Activated B cell treated with CpG ODN at 0.5 μM for 24 hours (primary cell): ENCODE data around the gene LATS2. TPM values are rescaled to one million over a fixed set of nuclear protein-coding genes. Genes with fewer than 3 reads are reported as not detected.
"Not testable (repeated sequence)": the region's sequence is repeated elsewhere in the genome, so short reads cannot be mapped to it uniquely, and the experiment has no call there.

Experiments
- ATAC-seq: fragments of 200-7000 bp; cut with Tn5 transposase; one replicate; pipeline ENCODE4 v1.10.0; 2021; ENCODE audit warnings: low read depth, mild to moderate bottlenecking, moderate library complexity
- CTCF ChIA-PET: fragments of 350-600 bp; sonication (Branson Sonifier 250); formaldehyde crosslinking; loops from one replicate; lab custom pipeline; 2021; ENCODE audit warnings: antibody characterized with exemption; lab: Charles Lee
- POLR2A ChIA-PET: fragments of 350-600 bp; sonication (Branson Sonifier 250); formaldehyde crosslinking; loops from one replicate; lab custom pipeline; 2021; ENCODE audit warnings: antibody characterized with exemption; lab: Charles Lee
- DNase-seq: peaks from one replicate; pipeline ENCODE4 v3.0.0; 2022
- H3K27ac Mint-ChIP-seq: one replicate; pipeline ENCODE4 v1.8.0; 2020; ENCODE audit warnings: mixed read lengths
- H3K27me3 Mint-ChIP-seq: one replicate; pipeline ENCODE4 v1.8.0; 2021; ENCODE audit warnings: mixed read lengths
- H3K36me3 Mint-ChIP-seq: one replicate; pipeline ENCODE4 v1.8.0; 2021; ENCODE audit warnings: low read depth, mixed read lengths
- H3K4me1 Mint-ChIP-seq: one replicate; pipeline ENCODE4 v1.8.0; 2021; ENCODE audit warnings: mixed read lengths
- H3K4me3 Mint-ChIP-seq: one replicate; pipeline ENCODE4 v1.8.0; 2020; ENCODE audit warnings: mild to moderate bottlenecking, mixed read lengths
- H3K9me3 Mint-ChIP-seq: one replicate; pipeline ENCODE4 v1.8.0; 2020; ENCODE audit warnings: mixed read lengths
- intact Hi-C: fragments of 100-400 bp; cut with micrococcal nuclease; formaldehyde crosslinking; loops from one replicate; pipeline ENCODE4 v1.15.1; 2024
- total RNA-seq: library from RNA; stranded (reverse); gene quantifications from 2 replicates; pipeline ENCODE4 v1.2.3, GENCODE V29; 2022
- TF ChIP-seq, protein P1 (sequence below): fragments of 200-600 bp; IDR thresholded peaks from one replicate; pipeline ENCODE4 v1.8.0; 2022; ENCODE audit warnings: antibody characterized with exemption, mild to moderate bottlenecking

Gene LATS2
- total RNA-seq, 1 donor from 2014 or later = 1.7 TPM

GRCh38 chr13:20953245-20953931 is 108.0 kb downstream of the LATS2 start:
- H3K9me3 Mint-ChIP-seq = no peaks in the 10 kb centered on the region
- H3K4me3 Mint-ChIP-seq = no peak overlapping the region
- POLR2A ChIA-PET = no interaction called here
- ATAC-seq = no peak
- no peak for DNase-seq
- H3K27ac Mint-ChIP-seq = no peak overlapping the region
- peaks cover 9% of the 10 kb centered on the region for H3K27me3 Mint-ChIP-seq
- no peaks in the 10 kb centered on the region for H3K36me3 Mint-ChIP-seq
- CTCF ChIA-PET = no interaction called here
- TF ChIP-seq, protein P1, sequence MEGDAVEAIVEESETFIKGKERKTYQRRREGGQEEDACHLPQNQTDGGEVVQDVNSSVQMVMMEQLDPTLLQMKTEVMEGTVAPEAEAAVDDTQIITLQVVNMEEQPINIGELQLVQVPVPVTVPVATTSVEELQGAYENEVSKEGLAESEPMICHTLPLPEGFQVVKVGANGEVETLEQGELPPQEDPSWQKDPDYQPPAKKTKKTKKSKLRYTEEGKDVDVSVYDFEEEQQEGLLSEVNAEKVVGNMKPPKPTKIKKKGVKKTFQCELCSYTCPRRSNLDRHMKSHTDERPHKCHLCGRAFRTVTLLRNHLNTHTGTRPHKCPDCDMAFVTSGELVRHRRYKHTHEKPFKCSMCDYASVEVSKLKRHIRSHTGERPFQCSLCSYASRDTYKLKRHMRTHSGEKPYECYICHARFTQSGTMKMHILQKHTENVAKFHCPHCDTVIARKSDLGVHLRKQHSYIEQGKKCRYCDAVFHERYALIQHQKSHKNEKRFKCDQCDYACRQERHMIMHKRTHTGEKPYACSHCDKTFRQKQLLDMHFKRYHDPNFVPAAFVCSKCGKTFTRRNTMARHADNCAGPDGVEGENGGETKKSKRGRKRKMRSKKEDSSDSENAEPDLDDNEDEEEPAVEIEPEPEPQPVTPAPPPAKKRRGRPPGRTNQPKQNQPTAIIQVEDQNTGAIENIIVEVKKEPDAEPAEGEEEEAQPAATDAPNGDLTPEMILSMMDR = no peak
- no peaks in the 10 kb centered on the region for H3K4me1 Mint-ChIP-seq
- intact Hi-C loops = no loop called here

DNA sequence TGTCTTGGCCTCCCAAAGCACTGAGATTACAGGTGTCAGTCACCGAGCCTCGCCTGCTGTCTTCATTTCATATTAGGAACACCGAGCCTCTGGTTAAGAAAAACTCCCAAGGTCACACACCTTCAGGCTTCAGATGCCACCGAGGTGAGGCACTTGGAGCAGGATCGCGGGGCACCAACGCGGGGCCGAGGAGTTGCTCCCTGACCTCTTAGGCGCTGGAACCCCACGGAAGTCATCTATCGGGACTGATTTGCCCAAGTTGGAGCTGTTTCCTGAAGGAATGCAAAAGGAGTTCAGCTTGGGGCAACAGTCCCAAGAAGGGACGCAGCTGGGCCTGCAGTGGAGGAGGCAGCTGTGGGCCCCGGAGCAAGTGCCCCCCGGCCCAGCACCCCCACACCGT is 108.5 kb downstream of the LATS2 start:
- Mint-ChIP-seq H3K9me3 (no peaks in the 10 kb centered on the region), H3K27ac (no peak overlapping the region), H3K4me1 (no peaks in the 10 kb centered on the region), H3K4me3 (no peak overlapping the region), H3K27me3 (peaks cover 12% of the 10 kb centered on the region), H3K36me3 (no peaks in the 10 kb centered on the region)
- TF ChIP-seq, protein P1 = no peak
- POLR2A ChIA-PET = no interaction called here
- CTCF ChIA-PET = no interaction called here
- ATAC-seq (no peak), DNase-seq (no peak)
- intact Hi-C loops = no loop called here

DNA sequence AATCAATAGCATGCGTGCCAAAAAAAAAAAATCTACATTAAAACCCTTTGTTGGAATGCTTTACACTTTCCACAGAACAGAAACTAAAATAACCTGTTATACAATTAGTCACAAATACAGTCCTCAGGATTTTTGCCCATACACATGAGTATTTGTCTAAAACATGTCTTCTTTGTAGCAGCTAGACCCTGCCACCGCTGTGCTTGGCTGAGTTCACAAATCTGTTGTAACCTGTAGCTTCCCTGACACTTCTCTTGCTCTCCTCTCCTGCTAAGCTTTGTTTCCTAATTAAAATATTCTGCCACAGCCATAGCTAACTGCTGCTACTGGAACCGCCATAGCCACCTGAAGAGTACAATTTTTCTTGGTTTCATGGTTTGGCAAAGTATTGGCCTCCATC is 113.4 kb downstream of the LATS2 start:
- H3K36me3 Mint-ChIP-seq, H3K9me3 Mint-ChIP-seq, POLR2A ChIA-PET, DNase-seq, H3K4me1 Mint-ChIP-seq, ATAC-seq, H3K4me3 Mint-ChIP-seq, CTCF ChIA-PET, H3K27ac Mint-ChIP-seq: not testable (repeated sequence)
- intact Hi-C loops = loop anchor here (10.0 kb wide), 1 partner anchor 127 kb away; no protein-coding TSS in a partner anchor
- H3K27me3 Mint-ChIP-seq = peaks cover 35% of the 10 kb centered on the region

DNA sequence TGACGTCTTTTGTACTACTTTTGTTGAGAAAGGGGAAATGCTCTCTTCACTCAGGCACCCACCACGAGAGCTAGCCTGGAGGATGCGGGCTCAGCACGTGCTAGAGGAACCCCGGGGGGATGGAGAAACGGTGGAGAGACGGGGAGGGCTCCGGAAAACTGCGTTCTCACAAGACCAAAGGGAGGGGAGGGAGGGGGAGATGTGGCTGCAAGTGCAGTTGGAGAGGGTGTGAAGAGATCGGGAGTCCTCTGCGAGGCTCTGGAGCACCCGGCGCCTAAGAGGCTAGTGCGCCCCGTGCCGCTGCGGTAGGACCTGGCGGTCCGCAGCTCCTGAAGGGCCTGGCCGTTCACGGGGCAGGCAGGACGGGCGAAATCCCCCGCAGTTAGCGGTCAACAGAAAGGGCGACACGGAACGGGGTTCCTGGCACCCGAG is 115.4 kb downstream of the LATS2 start:
- Mint-ChIP-seq H3K4me1 (peaks cover 6% of the 10 kb centered on the region), H3K27ac (no peak overlapping the region), H3K36me3 (no peaks in the 10 kb centered on the region), H3K9me3 (no peaks in the 10 kb centered on the region), H3K27me3 (peaks cover 37% of the 10 kb centered on the region), H3K4me3 (peak overlapping the region; percentile 28)
- no peak for ATAC-seq
- ChIA-PET CTCF (no interaction called here), POLR2A (no interaction called here)
- TF ChIP-seq, protein P1 = no peak
- intact Hi-C loops = loop anchor here (10.0 kb wide), 1 partner anchor 129 kb away; no protein-coding TSS in a partner anchor
- no peak for DNase-seq

DNA sequence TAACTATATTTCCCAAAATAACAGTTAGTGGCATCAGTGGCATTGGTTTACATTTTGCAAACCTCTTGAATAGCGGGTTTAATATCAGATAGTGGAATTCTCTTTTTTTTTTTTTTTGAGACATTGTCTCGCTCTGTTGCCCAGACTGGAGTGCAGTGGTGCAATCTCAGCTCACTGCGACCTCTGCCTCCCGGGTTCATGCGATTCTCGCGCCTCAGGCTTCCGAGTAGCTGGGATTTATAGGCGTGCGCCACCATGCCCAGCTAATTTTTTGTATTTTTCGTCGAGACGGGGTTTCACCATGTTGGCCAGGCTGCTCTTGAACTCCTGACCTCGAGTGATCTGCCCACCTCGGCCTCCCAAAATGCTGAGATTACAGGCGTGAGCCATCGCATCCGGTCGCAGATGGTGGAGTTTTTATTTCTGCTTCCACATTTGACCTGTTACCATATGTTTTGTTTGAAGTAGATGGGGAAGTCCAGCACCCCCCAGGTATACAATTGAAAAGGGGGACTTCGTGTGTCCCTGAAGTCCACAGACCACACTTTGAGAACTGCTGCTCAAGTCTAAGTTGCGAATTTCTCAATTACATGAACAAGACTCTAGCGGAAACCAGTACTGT is 118.3 kb downstream of the LATS2 start:
- ATAC-seq (no peak), DNase-seq (no peak)
- TF ChIP-seq, protein P1 = no peak
- CTCF ChIA-PET = interaction anchor here (0.6 to 2.5 kb wide), 8 partner anchors 8 to 535 kb away, joined by 3 to 38 read pairs (median 4); partner anchors contain the start of genes MRPL57 and SKA3
- H3K27ac Mint-ChIP-seq = no peak overlapping the region
- intact Hi-C loops = loop anchor here (1.0 to 10.0 kb wide), 5 partner anchors 132 to 536 kb away; no protein-coding TSS in a partner anchor
- no peak overlapping the region for H3K4me3 Mint-ChIP-seq
- H3K36me3 Mint-ChIP-seq = no peaks in the 10 kb centered on the region
- H3K9me3 Mint-ChIP-seq = no peaks in the 10 kb centered on the region
- peaks cover 6% of the 10 kb centered on the region for H3K4me1 Mint-ChIP-seq
- POLR2A ChIA-PET = no interaction called here
- H3K27me3 Mint-ChIP-seq = peaks cover 38% of the 10 kb centered on the region

DNA sequence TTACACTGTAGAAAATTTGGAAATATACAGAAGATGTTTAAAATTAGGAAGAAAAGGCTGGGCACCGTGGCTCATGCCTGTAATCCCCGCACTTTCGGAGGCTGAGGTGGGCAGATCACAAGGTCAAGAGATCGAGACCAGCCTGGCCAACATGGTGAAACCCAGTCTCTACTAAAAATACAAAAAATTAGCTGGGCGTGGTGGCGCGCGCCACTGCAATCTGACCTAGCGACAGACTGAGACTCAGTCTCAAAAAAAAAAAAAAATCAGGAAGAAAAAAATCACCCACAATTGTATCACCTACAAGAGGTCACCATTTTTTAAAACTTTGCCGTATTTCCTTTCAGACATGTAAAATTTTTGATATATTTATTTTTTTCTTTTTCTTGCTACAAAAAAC is 120.9 kb downstream of the LATS2 start:
- H3K4me3 Mint-ChIP-seq, H3K27ac Mint-ChIP-seq, H3K9me3 Mint-ChIP-seq, DNase-seq, H3K36me3 Mint-ChIP-seq, H3K4me1 Mint-ChIP-seq, CTCF ChIA-PET, POLR2A ChIA-PET, ATAC-seq: not testable (repeated sequence)
- intact Hi-C loops = loop anchor here (10.0 kb wide), 1 partner anchor 134 kb away; no protein-coding TSS in a partner anchor
- peaks cover 24% of the 10 kb centered on the region for H3K27me3 Mint-ChIP-seq
